RWPE1 (cell line): Measurements from ENCODE around the gene IRF2.

ENCODE experiments used
- CTCF ChIA-PET: fragments of 350-600 bp; sonication (Branson Sonifier 250); formaldehyde crosslinking; extraction: SDS; loops from one replicate; lab custom pipeline; 2021; lab: Yijun Ruan, JAX
- POLR2A ChIA-PET: fragments of 400-600 bp; formaldehyde crosslinking; extraction: SDS; loops from one replicate; lab custom pipeline; 2020; ENCODE audit warnings: antibody characterized with exemption; ENCODE audit not compliant: low non-redundant PET; lab: Yijun Ruan, JAX
- DNase-seq: peaks from one replicate; pipeline ENCODE4 v3.0.0; 2012; ENCODE audit warnings: low spot score
- H3K27ac ChIP-seq: fragments of 450-650 bp; 2 replicates; pipeline ENCODE4 v1.5.1; 2017
- TF ChIP-seq, protein P1 (sequence below): fragments of 450-650 bp; conservative IDR thresholded peaks from 2 replicates; pipeline ENCODE4 v1.5.1; 2017; ENCODE audit warnings: low read depth, mild to moderate bottlenecking

IRF2 gene

GRCh38 chr4:184392748-184393559 is 81.4 kb downstream of the IRF2 start:
- no peak for DNase-seq
- CTCF ChIA-PET, result interaction anchor here (0.6 to 0.8 kb wide), 2 partner anchors 133 to 247 kb away, joined by 3 to 4 read pairs; no protein-coding TSS in a partner anchor
- TF ChIP-seq, protein P1, sequence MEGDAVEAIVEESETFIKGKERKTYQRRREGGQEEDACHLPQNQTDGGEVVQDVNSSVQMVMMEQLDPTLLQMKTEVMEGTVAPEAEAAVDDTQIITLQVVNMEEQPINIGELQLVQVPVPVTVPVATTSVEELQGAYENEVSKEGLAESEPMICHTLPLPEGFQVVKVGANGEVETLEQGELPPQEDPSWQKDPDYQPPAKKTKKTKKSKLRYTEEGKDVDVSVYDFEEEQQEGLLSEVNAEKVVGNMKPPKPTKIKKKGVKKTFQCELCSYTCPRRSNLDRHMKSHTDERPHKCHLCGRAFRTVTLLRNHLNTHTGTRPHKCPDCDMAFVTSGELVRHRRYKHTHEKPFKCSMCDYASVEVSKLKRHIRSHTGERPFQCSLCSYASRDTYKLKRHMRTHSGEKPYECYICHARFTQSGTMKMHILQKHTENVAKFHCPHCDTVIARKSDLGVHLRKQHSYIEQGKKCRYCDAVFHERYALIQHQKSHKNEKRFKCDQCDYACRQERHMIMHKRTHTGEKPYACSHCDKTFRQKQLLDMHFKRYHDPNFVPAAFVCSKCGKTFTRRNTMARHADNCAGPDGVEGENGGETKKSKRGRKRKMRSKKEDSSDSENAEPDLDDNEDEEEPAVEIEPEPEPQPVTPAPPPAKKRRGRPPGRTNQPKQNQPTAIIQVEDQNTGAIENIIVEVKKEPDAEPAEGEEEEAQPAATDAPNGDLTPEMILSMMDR, result no peak
- H3K27ac ChIP-seq, result no peak overlapping the region
- POLR2A ChIA-PET, result no interaction called here

DNA sequence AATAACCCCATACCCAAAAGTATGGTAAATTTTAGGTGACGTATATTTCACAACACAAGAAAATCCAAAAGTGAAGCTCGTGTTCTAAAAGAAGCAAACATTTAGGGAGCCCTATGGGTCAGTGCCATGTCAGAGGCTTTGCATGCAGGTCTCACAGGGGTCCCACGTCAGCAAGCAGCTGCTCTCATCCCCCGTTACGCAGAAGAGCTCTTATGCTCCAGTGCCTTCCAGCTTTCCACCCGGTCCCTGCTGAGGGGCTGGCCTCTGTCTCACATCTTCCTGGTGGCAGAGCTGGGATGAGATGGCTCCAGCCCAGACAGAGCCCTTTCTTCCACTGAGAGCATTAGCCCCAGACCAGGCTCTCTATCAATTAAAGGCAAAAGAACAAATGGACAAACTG is 82.0 kb downstream of the IRF2 start:
- ChIA-PET CTCF (no interaction called here), POLR2A (no interaction called here)
- TF ChIP-seq, protein P1, result no peak
- DNase-seq, result no peak
- no peak overlapping the region for H3K27ac ChIP-seq

DNA sequence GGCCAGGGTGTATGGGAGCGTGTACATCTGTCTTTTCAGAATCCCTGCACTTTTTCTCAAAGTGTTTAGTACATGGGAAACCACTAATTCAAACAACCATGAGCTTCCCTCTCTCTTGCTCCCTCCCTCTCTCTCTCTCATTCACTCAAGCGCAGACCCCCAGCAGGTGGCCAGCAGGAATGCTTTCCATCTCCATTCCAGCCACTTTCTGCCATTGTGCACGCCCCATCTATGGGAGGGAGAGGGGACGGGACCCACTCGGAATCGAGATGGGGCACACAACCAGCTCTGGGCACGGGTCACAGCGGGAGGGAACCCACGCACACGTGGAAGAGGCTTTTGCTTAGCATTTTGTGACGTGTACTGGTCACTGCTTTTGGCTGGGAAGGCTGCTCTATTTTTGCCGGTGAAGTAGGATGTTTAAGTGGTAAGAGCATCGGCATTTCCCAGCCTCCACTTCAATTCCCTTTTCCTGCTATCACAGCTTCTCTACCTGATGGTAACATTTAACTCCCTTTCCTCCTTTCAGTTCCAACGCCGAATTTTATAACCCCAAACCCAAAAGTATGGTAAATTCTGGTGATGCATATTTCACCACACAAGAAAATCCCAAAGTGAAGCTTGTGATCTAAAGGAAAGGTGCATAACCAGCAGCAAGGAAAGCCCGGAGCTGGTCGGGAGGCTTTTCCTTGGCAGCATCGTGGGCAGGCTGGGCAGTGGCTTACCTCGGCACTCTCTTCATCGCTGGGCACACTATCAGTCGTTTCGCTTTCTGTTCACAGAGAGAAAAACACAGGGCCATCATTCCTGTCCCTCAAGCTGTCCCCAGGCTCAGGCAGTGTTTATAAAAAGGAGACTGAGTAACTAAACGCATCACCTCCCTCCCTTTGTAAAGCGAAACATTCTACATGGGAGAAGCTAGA is 84.1 kb downstream of the IRF2 start:
- ChIA-PET POLR2A (no interaction called here), CTCF (interaction anchor here (1.0 kb wide), 1 partner anchor 126 kb away, joined by 3 read pairs; no protein-coding TSS in a partner anchor)
- H3K27ac ChIP-seq, result no peak overlapping the region
- DNase-seq, result no peak
- TF ChIP-seq, protein P1, result no peak

DNA sequence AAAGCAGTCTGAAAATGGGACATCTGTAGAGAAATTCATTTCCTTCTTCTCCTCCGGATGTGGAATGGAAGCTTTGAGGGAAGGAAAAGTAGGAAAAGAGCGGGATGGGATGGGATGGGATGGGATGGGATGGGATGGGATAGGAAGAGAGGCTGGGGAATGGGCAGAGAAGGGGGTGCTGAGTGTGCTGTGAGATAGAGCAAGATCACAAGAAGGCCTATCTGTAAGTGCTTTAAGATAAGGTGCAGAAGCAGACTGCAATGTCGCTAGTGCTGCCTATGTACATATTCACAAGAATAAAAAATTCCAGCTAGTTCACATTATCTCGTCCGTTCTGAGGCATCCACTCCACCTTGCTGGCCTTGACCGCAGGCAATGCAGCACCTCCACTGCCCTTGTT is 86.2 kb downstream of the IRF2 start:
- no peak for DNase-seq
- no peak overlapping the region for H3K27ac ChIP-seq
- CTCF ChIA-PET, result no interaction called here
- POLR2A ChIA-PET, result no interaction called here
- TF ChIP-seq, protein P1, result no peak

DNA sequence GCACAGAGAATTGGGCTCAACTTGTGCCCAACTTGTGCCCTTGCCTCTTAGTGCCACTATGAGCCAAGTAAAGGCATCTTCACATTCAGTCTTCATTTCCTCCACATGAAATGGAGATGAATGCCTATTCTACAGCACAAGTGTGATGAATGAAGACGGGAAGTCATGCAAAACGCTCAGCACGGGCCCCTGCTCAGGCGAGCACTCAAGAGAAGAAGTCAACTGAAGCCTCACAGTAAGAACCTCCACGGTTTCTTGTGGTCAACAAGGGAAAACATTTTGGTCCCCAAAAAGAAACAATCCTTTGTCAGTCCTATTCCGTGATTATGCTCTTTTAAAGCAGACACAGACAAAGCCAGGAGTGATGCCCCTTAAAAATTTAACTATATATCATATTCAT is 87.0 kb downstream of the IRF2 start:
- TF ChIP-seq, protein P1, result no peak
- H3K27ac ChIP-seq, result no peak overlapping the region
- POLR2A ChIA-PET, result no interaction called here
- CTCF ChIA-PET, result no interaction called here
- DNase-seq, result no peak

DNA sequence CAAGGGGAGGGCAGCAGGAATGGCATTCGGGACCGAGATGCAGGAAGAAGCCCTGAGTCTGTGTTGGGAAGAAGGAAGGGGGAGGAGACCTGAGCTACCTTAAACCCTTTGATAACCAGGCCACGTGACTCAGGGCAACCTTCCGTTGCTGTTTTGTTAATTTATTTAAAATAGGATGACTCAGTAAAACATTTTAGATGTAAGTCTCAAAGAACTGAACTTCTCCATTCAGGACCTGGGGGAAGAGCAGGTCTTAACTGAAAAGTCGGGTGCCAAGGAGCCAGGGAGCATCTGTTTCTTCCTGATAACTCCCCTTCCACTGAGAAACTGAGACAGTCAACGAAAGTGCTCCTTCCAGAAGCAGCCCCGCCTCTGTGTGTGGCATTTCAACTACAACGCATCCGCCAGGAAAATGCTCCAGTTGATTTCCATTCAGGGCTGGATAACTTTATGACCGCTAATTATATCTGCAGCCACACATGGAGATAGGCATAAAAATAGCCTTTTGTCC is 88.0 kb downstream of the IRF2 start:
- CTCF ChIA-PET, result no interaction called here
- peak overlapping the region; percentile 19; the same call in 1 of the 2 replicates for H3K27ac ChIP-seq
- DNase-seq, result no peak
- POLR2A ChIA-PET, result no interaction called here
- TF ChIP-seq, protein P1, result no peak
